GM18861 (cell line): Measurements from ENCODE around the gene PHKG2.

Source experiments
- ATAC-seq: cut with Tn5 transposase; IDR thresholded peaks from one replicate; pipeline ENCODE4 v1.9.1; 2021; ENCODE audit not compliant: unreplicated experiment

The PHKG2 gene

DNA sequence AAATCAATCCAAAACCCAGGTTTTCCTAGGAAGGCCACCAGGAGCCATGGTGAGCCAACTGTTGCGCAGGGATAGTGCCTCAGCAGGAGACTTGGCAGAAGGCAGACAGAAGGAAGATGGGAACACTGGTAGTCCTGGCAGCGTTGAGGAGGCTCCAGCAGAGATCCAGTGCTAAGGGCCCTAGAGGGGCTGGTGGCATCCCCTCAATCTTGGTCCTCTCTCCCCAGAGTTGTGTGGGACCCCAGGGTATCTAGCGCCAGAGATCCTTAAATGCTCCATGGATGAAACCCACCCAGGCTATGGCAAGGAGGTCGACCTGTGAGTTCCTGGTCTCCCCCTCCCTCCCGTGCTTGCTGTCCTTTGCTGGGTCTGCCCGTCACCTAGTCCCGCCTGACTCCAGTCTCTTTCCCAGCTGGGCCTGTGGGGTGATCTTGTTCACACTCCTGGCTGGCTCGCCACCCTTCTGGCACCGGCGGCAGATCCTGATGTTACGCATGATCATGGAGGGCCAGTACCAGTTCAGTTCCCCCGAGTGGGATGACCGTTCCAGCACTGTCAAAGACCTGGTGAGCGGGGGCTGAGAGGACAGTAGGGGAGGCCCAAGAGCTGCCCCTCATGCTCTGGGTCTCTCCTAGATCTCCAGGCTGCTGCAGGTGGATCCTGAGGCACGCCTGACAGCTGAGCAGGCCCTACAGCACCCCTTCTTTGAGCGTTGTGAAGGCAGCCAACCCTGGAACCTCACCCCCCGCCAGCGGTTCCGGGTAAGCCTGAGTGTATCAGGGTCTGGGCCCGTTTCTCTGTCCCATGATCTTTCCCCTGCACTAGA is 7.9 kb downstream of the PHKG2 start:
- ATAC-seq: no peak

DNA sequence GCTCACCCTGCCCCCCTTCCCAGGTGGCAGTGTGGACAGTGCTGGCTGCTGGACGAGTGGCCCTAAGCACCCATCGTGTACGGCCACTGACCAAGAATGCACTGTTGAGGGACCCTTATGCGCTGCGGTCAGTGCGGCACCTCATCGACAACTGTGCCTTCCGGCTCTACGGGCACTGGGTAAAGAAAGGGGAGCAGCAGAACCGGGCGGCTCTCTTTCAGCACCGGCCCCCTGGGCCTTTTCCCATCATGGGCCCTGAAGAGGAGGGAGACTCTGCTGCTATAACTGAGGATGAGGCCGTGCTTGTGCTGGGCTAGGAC is 8.5 kb downstream of the PHKG2 start:
- ATAC-seq: no peak

DNA sequence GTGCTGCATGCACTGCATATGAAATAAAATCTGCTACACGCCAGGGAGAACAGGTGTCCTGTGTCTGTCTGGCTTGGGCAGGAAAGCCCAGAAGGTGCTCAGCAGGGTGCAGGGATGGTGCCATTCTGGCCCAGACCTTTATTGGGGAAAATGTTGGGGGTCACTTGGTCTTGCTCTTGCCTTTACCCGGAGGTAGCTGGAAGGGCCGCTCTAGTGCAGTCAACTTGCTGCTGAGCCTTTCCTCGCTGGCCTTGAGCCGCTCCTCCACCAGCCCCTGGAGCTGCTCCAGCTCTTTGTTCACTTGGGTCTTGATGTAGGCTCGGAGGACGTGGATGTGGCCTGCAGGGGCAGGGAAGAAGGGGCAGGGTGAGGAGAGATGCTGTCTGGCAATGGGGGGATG is 9.1 kb downstream of the PHKG2 start:
- ATAC-seq: no peak

- no peak for ATAC-seq
Observed at GRCh38 chr16:30758988-30759491, 10.8 kb downstream of the PHKG2 start.

- no peak for ATAC-seq
Observed at GRCh38 chr16:30760001-30760559, 11.9 kb downstream of the PHKG2 start.

- no peak for ATAC-seq
Observed at GRCh38 chr16:30760577-30761426, 12.6 kb downstream of the PHKG2 start.

DNA sequence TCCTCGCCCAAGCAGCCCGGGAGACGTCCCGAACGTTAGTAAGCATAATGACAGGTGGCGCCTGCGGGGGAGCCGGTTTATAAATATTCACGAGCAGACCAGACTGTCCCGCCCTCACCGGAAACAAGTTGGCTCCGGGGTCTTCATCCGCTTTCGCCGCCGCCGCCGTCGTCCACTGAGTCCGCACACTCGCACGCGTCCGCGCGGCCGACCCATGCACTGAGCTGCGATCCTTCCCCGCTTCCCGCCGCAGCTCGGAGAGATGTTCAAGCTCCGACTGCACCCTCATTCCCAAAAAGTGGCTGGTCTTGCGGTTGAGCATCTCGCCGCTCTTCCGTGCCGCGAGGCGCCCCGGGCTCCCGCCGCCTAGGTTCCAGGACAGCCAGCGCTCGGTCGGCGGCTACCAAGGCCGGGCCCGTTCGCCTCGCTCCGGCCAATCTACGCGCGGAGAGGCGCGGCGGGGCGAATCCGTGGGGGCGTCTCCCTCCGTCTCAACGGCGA is 13.3 kb downstream of the PHKG2 start:
- ATAC-seq: peak; percentile 14

GRCh38 chr16:30761928-30762902 is 14.0 kb downstream of the PHKG2 start, which contains the start of the genes CFAP119 and RNF40:
TSS of gene CFAP119 (minus strand) at chr16:30762062. CDS start at chr16:30761748, 314 bp downstream.
TSS of gene RNF40 (plus strand) at chr16:30762322. CDS start at chr16:30762546, 224 bp downstream.
- peak; percentile 87 for ATAC-seq

DNA sequence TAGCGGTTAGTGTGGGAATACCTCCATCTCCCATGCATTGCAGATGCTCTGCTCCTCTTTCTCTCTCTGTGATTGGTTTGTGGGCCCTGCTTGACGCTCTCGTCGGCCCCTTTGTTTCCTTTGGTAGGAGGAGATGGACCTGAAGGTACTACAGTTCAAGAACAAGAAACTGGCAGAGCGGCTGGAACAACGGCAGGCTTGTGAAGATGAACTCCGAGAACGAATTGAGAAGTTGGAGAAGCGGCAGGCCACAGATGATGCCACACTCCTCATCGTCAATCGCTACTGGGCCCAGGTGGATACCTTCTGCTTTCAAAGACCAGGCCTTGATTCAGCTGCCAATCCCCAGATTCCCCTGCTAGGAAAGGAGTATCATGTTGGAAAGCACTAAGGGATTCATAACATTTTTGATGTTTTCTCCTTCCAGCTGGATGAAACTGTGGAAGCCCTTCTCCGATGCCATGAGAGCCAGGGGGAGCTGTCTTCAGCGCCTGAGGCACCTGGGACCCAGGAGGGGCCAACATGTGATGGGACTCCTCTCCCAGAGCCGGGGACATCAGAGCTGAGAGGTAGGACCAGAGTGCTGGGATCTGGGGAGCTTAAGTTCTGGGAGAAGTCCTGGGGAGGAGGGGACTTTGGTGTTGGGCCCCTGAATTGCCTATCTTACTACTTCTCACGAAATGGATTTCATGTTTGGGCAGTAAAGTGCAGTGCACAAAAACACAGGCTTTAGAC is 14.9 kb downstream of the PHKG2 start:
- no peak for ATAC-seq

DNA sequence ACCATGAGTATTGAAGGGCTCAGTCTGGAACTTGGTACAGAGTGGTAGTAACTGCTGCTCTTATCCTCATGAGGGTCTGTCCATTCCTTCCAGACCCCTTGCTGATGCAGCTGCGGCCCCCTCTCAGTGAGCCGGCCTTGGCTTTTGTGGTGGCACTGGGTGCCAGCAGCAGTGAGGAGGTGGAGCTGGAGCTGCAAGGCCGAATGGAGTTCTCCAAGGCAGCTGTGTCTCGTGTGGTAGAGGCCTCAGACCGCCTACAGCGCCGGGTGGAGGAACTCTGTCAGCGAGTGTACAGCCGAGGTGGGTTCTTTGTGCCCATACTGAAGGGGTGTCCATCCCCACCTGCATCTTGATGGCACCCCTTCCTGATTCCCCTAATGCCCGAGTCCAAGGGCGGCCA is 15.9 kb downstream of the PHKG2 start:
- ATAC-seq: no peak

- no peak for ATAC-seq
Observed at GRCh38 chr16:30764816-30765465, 16.7 kb downstream of the PHKG2 start.

DNA sequence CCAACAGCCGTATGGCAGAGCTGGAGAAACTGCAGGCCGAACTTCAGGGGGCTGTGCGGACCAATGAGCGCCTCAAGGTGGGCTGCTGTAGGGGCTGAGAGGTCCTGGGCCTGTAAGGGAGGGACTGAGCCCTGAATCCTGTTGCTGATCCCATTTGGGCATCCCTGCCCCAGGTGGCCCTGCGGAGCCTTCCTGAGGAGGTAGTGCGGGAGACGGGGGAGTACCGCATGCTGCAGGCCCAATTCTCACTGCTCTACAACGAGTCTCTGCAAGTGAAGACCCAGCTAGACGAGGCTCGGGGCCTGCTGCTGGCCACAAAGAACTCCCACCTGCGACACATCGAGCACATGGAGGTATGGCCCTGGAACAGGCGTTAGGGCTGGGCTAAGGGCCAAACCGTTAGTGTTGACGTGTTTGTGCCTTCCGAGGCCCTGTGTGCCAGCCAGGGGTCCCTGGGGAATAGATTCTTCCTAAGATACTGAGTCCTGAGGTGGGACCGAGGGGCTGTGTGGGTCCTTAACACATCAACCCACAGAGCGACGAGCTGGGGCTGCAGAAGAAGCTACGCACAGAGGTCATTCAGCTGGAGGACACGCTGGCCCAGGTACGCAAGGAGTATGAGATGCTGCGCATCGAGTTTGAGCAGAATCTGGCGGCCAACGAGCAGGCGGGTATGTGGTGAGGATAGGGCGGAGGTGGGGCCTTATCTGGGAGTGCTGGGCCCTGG is 18.1 kb downstream of the PHKG2 start:
- no peak for ATAC-seq

GRCh38 chr16:30766933-30767284 is 18.7 kb downstream of the PHKG2 start:
- ATAC-seq: no peak

DNA sequence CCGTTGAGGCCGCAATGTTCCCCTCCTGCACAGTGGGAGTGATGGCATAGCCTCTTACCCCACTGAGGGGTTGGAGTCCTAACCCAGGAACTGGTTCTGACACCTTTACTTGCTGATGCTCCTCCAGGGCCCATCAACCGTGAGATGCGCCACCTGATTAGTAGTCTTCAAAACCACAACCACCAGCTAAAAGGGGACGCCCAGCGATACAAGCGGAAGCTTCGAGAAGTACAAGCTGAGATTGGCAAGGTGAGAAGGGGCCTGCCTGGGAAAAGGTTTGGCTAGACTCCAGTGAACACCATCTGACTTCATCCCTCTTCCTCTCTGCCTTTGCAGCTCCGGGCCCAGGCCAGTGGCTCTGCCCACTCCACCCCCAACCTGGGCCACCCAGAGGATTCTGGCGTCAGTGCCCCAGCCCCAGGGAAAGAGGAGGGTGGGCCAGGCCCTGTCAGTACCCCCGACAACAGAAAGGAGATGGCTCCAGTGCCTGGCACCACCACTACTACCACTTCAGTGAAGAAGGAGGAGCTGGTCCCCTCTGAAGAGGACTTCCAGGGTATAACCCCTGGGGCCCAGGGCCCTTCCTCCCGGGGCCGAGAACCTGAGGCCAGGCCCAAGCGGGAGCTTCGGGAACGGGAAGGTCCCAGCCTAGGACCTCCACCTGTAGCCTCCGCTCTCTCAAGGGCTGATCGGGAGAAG is 19.7 kb downstream of the PHKG2 start:
- no peak for ATAC-seq

DNA sequence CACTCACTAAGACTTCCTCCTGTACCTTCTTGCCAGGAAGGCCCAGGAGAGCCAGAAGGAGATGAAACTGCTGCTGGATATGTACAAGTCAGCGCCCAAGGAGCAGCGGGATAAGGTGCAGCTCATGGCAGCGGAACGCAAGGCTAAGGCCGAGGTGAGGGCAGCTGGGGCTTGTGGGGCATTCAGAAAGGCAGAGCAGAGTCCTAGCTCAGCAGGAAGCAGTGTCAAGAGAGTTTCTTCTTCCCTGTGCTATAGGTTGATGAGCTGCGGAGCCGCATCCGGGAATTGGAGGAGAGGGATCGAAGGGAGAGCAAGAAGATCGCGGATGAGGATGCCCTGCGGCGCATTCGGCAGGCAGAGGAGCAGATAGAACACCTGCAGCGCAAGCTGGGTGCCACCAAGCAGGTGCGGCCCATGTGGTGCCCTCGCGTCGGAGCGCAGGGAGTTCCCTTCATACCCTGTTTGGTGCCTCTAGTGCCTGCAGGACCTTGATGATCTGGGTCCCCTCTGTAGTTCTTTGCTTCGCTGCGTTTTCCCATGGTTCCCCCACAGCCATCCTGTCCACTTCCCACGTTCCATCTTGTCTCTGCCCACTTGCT is 20.5 kb downstream of the PHKG2 start:
- no peak for ATAC-seq

DNA sequence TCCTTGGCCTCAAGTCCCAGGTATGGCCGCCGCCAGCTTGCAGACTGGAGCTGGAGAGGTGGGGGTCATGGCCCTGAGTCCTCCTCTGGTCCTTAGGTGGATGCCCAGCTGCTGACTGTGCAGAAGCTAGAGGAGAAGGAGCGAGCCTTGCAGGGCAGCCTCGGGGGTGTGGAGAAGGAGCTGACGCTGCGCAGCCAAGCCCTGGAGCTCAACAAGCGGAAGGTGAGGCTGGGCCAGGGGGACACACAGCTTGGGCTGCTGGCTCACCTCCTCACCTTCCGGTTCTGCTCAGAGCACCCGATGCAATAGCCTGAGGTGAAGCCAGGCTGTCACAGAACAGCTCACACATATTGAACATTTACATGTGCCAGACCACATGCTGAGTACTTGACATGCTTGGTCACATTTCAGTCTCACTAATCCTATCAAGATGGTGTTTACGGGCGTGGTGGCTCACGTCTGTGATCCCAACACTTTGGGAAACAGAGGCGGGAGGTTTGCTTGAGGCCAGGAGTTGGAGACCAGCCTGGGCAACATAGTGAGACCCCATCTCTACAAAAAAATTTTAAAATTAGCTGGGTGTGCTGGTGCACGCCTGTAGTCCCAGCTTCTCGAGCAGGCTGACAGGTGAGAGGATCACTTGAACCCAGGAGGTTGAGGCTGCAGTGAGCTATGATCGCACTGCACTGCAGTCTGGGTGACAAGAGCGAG is 21.3 kb downstream of the PHKG2 start:
- ATAC-seq: no peak

DNA sequence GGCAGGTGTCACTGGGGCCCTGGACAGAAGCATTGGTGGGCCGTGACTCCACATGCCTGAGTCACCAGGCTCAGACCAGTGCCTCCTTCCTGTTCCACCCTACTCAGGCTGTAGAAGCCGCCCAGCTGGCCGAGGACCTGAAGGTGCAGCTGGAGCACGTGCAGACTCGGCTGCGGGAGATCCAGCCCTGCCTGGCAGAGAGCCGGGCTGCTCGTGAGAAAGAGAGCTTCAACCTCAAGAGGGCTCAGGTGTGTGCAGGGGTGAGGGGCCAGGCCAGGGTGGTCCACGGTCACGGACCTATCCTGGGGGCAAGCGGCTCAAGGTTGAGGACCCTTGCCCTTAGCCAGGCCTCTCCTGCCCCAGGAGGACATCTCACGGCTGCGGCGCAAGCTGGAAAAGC is 23.5 kb downstream of the PHKG2 start:
- no peak for ATAC-seq
